HG03565 (cell line): ENCODE data around the gene BCL10.

ENCODE experiments used
- ATAC-seq: cut with Tn5 transposase; IDR thresholded peaks from one replicate; pipeline ENCODE4 v1.9.1; 2021; ENCODE audit warnings: mild to moderate bottlenecking, moderate library complexity; ENCODE audit not compliant: unreplicated experiment

The BCL10 gene

GRCh38 chr1:85224734-85225623, 51.5 kb downstream of the BCL10 start:
- no peak for ATAC-seq

DNA sequence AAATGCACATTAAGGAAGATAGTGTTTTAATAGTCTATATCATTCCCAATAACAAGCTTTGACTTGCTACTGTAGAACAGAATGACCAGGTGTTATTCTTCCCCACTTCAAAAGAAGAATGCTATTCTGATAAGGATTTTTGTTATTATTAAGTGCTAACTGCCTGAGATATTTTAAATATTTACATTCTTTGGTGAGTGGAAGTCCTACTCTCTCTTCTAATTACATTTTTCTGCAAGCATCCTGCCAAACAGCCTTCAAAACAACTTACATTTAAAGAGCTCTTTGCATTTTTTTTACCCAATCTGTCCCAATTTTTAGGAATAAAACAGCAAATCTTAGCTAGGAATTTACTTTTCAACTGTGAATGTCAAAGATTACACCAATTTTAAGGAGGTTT, 52.1 kb downstream of the BCL10 start:
- no peak for ATAC-seq

- ATAC-seq: no peak
Measured at GRCh38 chr1:85223334-85223733, 53.1 kb downstream of the BCL10 start.

DNA sequence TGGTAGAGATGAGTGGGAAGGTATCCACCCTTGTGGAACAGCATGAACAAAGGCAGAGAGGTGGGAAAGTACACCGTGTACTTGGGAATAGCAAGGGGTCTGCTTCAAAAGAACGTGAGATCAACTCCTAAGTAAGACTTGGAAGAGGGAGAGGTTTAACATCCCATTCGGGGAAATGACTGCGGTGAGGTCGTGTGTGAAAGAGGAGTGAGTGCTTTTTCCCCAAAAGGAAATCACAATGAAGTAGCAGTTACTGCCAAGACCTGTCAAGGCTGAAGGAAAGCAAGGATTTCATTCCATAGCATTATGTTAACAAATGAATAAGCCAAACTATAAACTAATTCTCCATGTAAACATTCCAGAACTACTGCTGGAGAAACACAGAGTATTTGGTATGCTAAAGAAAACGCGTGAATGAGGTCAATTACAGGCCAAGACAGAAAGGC, 55.7 kb downstream of the BCL10 start:
- no peak for ATAC-seq

DNA sequence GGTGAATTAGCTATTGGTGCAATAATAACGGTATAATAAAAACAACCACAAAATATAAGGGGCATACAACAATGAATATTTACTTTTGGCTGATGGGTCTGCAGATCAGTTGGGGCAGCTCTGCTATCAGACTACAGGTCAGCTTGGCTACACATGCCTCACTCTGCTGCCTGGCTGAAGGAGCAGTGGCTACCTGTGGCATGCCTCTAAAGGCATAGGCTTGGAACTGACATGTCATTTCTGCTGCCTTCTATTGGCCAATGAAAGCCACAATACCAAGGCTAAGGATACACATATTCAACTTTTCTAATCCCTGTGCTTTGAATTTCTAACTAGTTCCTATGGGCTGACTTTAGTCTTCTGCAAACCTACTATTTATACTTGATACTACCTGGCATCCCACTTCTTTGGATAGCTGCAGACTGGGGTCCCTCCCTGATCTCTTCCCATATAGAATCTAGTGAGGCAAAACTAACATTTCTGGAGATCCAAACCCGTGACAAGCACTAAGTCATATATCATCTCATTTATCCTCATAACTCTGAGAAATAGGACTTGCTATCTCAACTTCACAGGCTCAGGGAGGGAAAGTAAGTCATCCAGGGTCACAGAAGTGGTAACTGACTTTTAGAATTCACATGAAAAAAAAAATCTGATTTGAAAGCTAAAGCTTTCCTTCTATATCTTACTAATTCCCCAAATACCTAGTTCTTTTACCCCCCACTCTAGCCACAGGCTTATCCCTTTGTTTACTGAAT, 56.4 kb downstream of the BCL10 start:
- no peak for ATAC-seq

DNA sequence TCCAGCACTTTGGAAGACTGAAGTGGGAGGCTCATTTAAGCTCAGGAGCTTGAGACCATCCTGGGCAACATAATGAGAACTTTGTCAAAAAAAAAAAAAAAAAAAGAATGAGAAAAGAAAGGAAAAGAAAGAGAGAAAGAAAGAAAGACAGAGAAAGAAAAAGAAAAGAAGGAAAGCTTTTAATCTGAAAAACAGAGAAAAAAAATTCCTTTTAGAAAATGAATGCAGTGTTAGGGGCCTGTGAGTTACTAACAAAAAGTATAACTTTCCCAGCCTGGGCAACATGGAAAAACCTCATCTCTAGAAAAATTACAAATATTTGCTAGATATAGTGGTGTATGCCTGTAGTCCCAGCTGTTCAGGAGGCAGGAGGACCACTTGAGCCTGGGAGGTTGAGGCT, 59.7 kb downstream of the BCL10 start:
- no peak for ATAC-seq
